ENCODE data around the gene TXNL1.

TXNL1 gene

DNA sequence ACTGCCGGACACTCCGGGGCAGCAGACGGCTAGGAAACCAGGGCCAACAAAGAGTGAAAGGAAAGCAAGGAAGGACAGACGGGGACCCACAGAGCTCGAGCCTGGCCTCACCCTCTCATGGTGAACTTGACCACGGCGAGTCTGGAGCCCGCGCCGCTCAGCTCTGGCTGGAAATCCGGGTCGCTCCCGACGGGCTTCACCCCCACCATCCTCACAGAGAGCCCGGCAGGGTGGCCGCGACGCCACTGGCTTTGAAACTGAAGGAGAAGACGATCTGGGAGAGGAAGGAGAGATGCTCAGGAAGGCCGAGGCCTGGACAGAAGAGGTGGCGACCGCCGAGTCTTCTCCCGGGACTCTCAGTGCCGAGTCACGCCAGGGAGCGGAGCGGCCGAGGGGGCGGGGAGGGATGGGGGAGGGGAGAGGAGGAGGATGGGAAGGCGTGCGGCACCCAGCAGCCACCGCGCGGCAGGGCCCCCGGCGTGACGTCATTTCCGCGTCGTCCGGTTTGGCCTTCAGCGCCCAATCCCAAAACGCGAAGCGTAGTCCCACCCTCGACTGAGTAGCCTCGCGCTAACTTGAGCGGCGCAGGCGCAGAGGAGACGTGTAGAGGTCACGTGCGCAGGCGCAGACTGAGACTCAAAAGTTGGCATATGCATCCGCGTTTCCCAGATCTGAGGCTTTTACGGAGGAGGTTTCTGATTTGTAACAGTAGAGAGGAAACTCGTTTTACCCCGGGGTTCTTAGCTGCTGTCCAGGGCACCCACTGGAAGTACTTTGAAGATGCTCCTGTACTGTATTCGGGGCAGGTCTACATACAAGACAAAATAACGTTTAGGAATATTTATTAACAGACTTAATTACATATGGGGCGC lies at the start of gene TXNL1:
TSS of gene TXNL1 (minus strand) at position 361 of the 872 bp plus-strand sequence. CDS start at position 209, 152 bp downstream.
- CTCF ChIA-PET: interaction anchor here (0.8 to 1.3 kb wide), 3 partner anchors 9 to 33 kb away, joined by 3 to 6 read pairs (median 5); partner anchors contain the start of gene WDR7

DNA sequence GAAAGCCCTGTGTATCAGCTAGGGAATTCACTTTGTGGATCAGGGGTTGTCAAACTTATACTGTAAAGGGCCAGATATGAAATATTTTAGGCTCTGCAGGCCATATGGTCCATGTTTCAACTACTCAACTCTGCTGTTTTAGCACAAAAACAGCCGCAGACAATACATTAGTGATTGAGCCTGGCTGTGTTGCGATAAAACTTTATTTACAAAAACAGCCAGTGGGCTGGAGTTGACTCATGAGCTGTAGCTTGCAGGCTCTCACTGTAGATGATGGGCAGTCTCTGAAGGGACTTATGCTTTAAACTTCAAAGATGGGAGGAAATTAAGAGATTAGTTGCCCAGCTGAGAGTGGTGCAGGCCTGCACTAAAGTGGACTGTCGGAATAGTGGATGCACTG lies 45.9 kb upstream of the TXNL1 start:
- no peak overlapping the region for H3K4me3 ChIP-seq (ENCODE audit: low read depth, low read length)
- POLR2A ChIA-PET: no interaction called here
- TF ChIP-seq, protein P1, sequence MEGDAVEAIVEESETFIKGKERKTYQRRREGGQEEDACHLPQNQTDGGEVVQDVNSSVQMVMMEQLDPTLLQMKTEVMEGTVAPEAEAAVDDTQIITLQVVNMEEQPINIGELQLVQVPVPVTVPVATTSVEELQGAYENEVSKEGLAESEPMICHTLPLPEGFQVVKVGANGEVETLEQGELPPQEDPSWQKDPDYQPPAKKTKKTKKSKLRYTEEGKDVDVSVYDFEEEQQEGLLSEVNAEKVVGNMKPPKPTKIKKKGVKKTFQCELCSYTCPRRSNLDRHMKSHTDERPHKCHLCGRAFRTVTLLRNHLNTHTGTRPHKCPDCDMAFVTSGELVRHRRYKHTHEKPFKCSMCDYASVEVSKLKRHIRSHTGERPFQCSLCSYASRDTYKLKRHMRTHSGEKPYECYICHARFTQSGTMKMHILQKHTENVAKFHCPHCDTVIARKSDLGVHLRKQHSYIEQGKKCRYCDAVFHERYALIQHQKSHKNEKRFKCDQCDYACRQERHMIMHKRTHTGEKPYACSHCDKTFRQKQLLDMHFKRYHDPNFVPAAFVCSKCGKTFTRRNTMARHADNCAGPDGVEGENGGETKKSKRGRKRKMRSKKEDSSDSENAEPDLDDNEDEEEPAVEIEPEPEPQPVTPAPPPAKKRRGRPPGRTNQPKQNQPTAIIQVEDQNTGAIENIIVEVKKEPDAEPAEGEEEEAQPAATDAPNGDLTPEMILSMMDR (IDR thresholded peaks at IDR 0.05; ENCODE audit: insufficient read depth, low read length, missing control alignments): no peak
- DNase-seq (ENCODE audit: low read depth, low spot score): no peak
- CTCF ChIA-PET: interaction anchor here (1.5 to 7.2 kb wide), 2 partner anchors 18 to 38 kb away, joined by 4 to 37 read pairs; no protein-coding TSS in a partner anchor

More for the DNA sequence above, at the start of gene TXNL1:
- POLR2A ChIA-PET: interaction anchor here (0.6 kb wide), 1 partner anchor 80 kb away, joined by 3 read pairs; no protein-coding TSS in a partner anchor
- DNase-seq (ENCODE audit: low read depth, low spot score): peak; percentile 90
- H3K4me3 ChIP-seq (ENCODE audit: low read depth, low read length): peak within 1 kb of the TSS; percentile 89
- TF ChIP-seq, protein P1 (IDR thresholded peaks at IDR 0.05; ENCODE audit: insufficient read depth, low read length, missing control alignments): no peak

DNA sequence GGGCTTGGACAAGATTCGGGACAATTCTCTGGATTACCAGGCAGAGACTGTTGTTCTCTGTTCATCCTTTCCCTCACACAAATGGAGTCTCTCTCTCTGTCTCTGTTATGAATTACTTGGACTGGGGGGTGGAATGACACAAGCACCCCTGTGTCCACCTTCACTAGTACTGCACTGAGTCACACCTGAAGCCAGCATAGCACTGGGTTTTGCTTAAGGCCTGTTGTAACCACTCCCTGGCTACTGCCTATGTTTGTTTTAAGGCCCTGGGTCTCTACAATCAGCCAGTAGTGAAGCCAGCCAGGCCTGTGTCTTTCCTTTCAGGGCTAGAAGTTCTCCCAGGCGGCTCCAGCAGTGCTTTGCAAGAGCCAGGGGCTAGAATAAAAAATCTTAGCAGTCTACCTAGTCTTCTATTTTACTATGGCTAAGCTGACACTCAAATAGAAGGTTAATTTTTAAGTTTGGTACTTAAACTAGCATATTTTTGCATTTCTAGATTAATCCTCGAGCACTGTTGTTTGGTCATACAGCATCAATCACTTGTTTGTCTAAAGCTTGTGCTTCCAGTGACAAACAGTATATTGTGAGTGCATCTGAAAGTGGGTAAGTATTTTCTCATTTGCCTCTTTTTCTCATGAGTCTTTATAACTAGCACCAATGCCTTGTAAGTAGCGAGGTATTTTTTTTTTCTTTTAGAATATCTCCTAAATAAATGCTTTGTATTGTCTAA lies 40.6 kb upstream of the TXNL1 start:
- TF ChIP-seq, protein P1 (IDR thresholded peaks at IDR 0.05; ENCODE audit: insufficient read depth, low read length, missing control alignments): no peak
- no peak for DNase-seq (ENCODE audit: low read depth, low spot score)
- POLR2A ChIA-PET: no interaction called here

DNA sequence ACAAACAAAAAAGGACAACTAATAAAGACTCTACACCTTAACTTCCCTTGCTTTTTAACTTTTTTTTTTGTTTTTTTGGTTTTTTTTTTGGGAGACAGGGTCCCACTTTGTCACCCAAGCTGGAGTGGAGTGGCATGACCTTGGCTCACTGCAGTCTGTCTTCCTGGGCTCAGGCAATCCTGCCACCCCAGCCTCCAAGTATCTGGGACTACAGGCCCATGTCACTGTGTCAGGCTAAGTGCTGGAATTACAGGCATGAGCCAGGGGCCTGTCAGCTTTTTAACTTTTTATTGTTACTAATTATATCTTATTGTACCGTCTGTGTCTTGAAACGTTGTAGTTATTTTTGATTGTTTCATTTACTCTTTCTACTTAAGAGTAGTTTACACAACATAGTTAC lies 38.2 kb upstream of the TXNL1 start:
- CTCF ChIA-PET: no interaction called here
- POLR2A ChIA-PET: no interaction called here
- TF ChIP-seq, protein P1 (IDR thresholded peaks at IDR 0.05; ENCODE audit: insufficient read depth, low read length, missing control alignments): no peak

More for the DNA sequence above, 40.6 kb upstream of the TXNL1 start:
- CTCF ChIA-PET: no interaction called here
- no peak overlapping the region for H3K4me3 ChIP-seq (ENCODE audit: low read depth, low read length)

DNA sequence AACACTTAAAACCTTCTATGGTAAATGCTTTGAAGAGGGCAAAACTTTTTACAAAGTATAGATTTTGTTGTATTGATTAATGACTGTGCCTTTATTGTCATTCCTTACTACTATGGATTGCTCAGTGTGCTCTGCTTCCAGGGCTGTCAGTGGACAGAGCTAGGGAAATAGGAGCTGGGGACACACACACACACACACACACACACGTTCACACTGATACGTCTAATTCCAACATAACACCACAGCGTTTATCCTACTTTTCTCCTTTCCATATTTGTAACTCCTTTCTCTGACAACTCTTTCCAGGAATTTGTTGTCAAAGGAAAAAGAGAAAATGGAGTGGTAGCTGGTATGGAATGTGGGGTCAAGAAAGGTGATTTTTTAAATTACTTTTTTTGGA lies 34.6 kb upstream of the TXNL1 start:
- CTCF ChIA-PET: no interaction called here
- POLR2A ChIA-PET: no interaction called here
- H3K4me3 ChIP-seq (ENCODE audit: low read depth, low read length): no peak overlapping the region
- TF ChIP-seq, protein P1 (IDR thresholded peaks at IDR 0.05; ENCODE audit: insufficient read depth, low read length, missing control alignments): no peak
- no peak for DNase-seq (ENCODE audit: low read depth, low spot score)

More for the DNA sequence above, 38.2 kb upstream of the TXNL1 start:
- H3K4me3 ChIP-seq (ENCODE audit: low read depth, low read length): no peak overlapping the region
- no peak for DNase-seq (ENCODE audit: low read depth, low spot score)

DNA sequence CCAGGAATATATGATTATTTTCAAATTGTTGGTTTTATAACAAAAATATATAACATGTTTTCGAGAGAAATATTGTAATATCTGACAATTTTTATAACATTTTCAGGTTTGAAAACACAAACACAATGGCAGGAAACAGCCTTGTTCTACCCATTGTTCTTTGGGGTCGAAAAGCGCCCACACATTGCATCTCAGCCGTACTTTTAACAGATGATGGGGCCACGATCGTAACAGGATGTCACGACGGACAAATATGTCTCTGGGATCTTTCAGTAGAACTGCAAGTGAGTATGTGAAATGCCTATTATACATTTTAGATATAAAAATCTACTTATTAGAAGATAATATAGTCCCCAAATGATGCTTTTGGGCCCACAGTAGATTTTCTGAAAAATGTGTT lies 34.0 kb upstream of the TXNL1 start:
- no peak for DNase-seq (ENCODE audit: low read depth, low spot score)
- TF ChIP-seq, protein P1 (IDR thresholded peaks at IDR 0.05; ENCODE audit: insufficient read depth, low read length, missing control alignments): no peak
- CTCF ChIA-PET: interaction anchor here (0.6 kb wide), 1 partner anchor 14 kb away, joined by 3 read pairs; no protein-coding TSS in a partner anchor
- POLR2A ChIA-PET: interaction anchor here (0.6 kb wide), 1 partner anchor 872 kb away, joined by 3 read pairs; no protein-coding TSS in a partner anchor
- H3K4me3 ChIP-seq (ENCODE audit: low read depth, low read length): no peak overlapping the region
